PFSK-1 (cell line): ENCODE measurements around the gene RALA.

Source experiments
- FOXP2 ChIP-seq: optimal IDR thresholded peaks from 2 replicates; pipeline ENCODE3; 2011; ENCODE audit warnings: borderline replicate concordance, control low read depth, inconsistent platforms; ENCODE audit not compliant: insufficient read depth; ENCODE audit errors: extremely low read length, extremely low read depth
- POLR2AphosphoS5 ChIP-seq: IDR thresholded peaks from 2 replicates; pipeline ENCODE4 v1.6.1; 2012; ENCODE audit warnings: low read depth, mild to moderate bottlenecking, control low read depth, low read length, moderate library complexity
- REST ChIP-seq, 2 experiments: IDR thresholded peaks; 2 replicates each; pipeline versions ENCODE4 v1.6.1 to v1.8.0; 2011 to 2012; ENCODE audit warnings: low read depth in 2 of 2, low read length in 2 of 2, control low read depth in 1 of 2, inconsistent platforms in 1 of 2, mild to moderate bottlenecking in 1 of 2, moderate library complexity in 1 of 2; ENCODE audit not compliant: insufficient read depth in 1 of 2
- SIN3A ChIP-seq: IDR thresholded peaks from 2 replicates; pipeline ENCODE4 v1.6.1; 2012; ENCODE audit warnings: mild to moderate bottlenecking, low read length, moderate library complexity, borderline replicate concordance; ENCODE audit not compliant: insufficient read depth
- TAF1 ChIP-seq: IDR thresholded peaks from 2 replicates; pipeline ENCODE4 v1.6.1; 2012; ENCODE audit warnings: low read length, control low read depth, borderline replicate concordance; ENCODE audit not compliant: insufficient read depth

The RALA gene

GRCh38 chr7:39589323-39590111 lies 33.9 kb upstream of the RALA start:
- TF ChIP-seq TAF1: no peak
- TF ChIP-seq REST (IDR thresholded peaks at IDR 0.05; ENCODE audit: insufficient read depth in 1 of 2, low read depth in 2 of 2, low read length in 2 of 2): no peak
- no peak for TF ChIP-seq SIN3A
- no peak for TF ChIP-seq POLR2AphosphoS5
- no peak for TF ChIP-seq FOXP2

- no peak for TF ChIP-seq SIN3A
- TF ChIP-seq TAF1: no peak
- no peak for TF ChIP-seq REST (IDR thresholded peaks at IDR 0.05; ENCODE audit: insufficient read depth in 1 of 2, low read depth in 2 of 2, low read length in 2 of 2)
- TF ChIP-seq POLR2AphosphoS5: no peak
- no peak for TF ChIP-seq FOXP2
These were observed 30.8 kb upstream of the RALA start for GRCh38 chr7:39592586-39592985.

GRCh38 chr7:39594988-39595620 lies 28.3 kb upstream of the RALA start:
- TF ChIP-seq FOXP2 (peak; percentile 38), TAF1 (no peak), REST (IDR thresholded peaks at IDR 0.05; ENCODE audit: insufficient read depth in 1 of 2, low read depth in 2 of 2, low read length in 2 of 2) (no peak), SIN3A (no peak), POLR2AphosphoS5 (no peak)

DNA sequence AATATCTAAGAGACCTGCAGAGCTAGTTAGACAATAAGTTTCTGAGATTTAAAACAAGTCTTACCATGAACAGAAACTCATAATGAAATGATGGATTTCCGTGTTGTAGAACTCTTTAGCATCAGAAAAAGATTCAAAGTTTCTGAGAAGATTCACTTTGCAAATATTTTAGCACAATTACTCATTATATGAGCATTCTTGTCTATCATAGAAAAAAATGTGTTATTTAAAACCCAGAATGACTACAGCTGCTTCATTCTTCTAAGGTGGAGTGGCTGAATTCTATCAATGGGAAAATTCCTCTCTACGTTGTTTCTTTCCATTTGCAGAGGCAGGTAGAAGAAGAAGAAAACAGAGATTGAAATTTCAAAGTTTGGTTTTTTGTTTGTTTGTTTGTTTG lies 21.0 kb upstream of the RALA start:
- TF ChIP-seq FOXP2 (no peak), TAF1 (no peak), POLR2AphosphoS5 (no peak), REST (IDR thresholded peaks at IDR 0.05; ENCODE audit: insufficient read depth in 1 of 2, low read depth in 2 of 2, low read length in 2 of 2) (no peak), SIN3A (no peak)
